Uterus (tissue), 4 donors: ENCODE data around the gene PLCB2. TPM values are rescaled to one million over a fixed set of nuclear protein-coding genes. Genes with fewer than 3 reads are reported as not detected.

Source experiments
- DNase-seq, 2 donors: peaks; one replicate each; pipeline ENCODE4 v3.0.0-alpha.2; 2019 to 2020
- H3K27ac ChIP-seq, 2 donors: fragments of 200-600 bp; sonication (generic); 1 replicate in 1 of 2; 2 replicates in 1 of 2; pipeline ENCODE4 v1.5.1; 2016 to 2018
- H3K27me3 ChIP-seq, 2 donors: fragments of 200-600 bp; sonication (generic); one replicate each; pipeline ENCODE4 v1.5.1; 2018 to 2019; ENCODE audit warnings: control low read depth in 1 of 2
- H3K36me3 ChIP-seq, 2 donors: fragments of 200-600 bp; sonication (generic); one replicate each; pipeline ENCODE4 v1.5.1; 2019; ENCODE audit warnings: control low read depth in 1 of 2
- H3K4me1 ChIP-seq, 2 donors: fragments of 200-600 bp; sonication (generic); one replicate each; pipeline ENCODE4 v1.5.1; 2018 to 2019; ENCODE audit warnings: control low read depth in 1 of 2
- H3K4me3 ChIP-seq, 2 donors: fragments of 200-600 bp; sonication (generic); 1 replicate in 1 of 2; 2 replicates in 1 of 2; pipeline ENCODE4 v1.5.1; 2018 to 2019; ENCODE audit warnings: mild to moderate bottlenecking in 1 of 2
- H3K9me3 ChIP-seq, 2 donors: fragments of 200-600 bp; sonication (generic); one replicate each; pipeline ENCODE4 v1.5.1; 2019; ENCODE audit warnings: control low read depth in 1 of 2
- POLR2A ChIP-seq, 2 donors: fragments of 450-650 bp; IDR thresholded peaks; one replicate each; pipeline ENCODE4 v1.6.1; 2016; ENCODE audit warnings: antibody characterized with exemption in 2 of 2, mild to moderate bottlenecking in 1 of 2, moderate library complexity in 1 of 2
- intact Hi-C: fragments of 100-400 bp; cut with DNase I; formaldehyde crosslinking; loops from one replicate; pipeline ENCODE4 v1.15.1; 2023; ENCODE audit warnings: low total_unique reads
- total RNA-seq, 4 donors: library from RNA; depleted of rRNA in 3 of 4; stranded (reverse); fragments of >200 nt in 3 of 4; gene quantifications; one replicate each; pipeline versions ENCODE4 v1.1.0 to v1.2.4, GENCODE V29; 2014 to 2023
- TF ChIP-seq, protein P1 (sequence below), 4 experiments: fragments of 200-600 bp in 2 of 4; fragments of 450-650 bp in 2 of 4; sonication (generic) in 2 of 4; IDR thresholded peaks; one replicate each; pipeline ENCODE4 v1.5.1; 2016 to 2019; ENCODE audit warnings: antibody characterized with exemption in 4 of 4, mild to moderate bottlenecking in 2 of 4, moderate library complexity in 1 of 4
- donor health status: DM: yes; HTN: yes; CAD: no.

Gene PLCB2
- total RNA-seq, 4 donors from 2014 or later = 3.5 to 19.0 (median 9.3) TPM

DNA sequence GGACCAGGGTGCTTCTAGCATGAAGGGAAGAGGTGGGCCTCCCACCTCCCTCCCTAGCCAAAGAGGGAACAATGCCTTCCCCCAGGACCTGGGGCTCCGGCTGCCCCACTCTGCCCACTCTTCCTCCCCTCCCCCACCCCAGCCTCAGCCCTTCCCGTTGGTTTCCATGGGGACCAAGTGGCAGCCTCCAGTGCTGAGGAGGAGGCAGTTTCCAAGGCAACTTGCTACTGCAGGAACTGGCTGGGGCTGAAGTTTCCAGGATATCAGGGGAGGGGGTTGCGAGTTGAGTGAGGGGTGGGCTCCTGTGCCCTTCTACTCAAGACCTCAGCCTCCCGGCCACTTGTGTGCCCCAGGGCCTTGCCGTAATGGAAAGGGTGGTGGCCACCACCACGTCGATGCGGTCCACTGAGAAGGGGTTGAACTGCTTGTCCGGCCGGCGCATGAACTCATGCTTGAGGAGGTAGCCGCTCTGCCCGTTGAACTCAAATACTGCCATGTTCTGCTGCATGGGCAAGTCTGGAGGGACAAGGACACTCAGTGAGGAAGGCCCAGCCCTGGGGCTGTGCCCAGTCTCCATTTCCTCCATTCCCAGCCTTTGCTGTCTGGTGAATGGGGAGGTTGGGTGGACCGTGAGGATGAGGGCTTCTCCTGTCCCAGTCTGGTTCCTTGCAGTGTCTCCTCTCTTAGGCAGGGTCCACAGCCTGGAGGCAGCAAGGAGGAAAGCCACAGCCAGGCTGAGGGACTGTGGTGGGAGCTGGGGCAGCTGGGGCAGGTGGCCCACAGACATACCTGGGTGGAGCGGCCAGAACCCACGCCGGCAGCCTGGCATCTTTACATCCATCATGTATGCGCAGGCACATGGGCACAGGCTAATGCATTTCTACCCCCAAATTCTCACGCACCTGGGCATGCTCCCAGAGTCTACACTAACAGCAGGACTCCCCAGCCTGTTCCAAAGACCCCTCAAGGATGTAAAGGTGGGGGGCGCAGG is 13.5 kb downstream of the PLCB2 start:
- Histone ChIP-seq H3K9me3 (no peaks in the 10 kb centered on the region), H3K36me3 (no peaks in the 10 kb centered on the region), H3K27me3 (no peaks in the 10 kb centered on the region), H3K27ac (no peak overlapping the region), H3K4me1 (no peaks in the 10 kb centered on the region), H3K4me3 (no peak overlapping the region)
- intact Hi-C loops = no loop called here
- TF ChIP-seq, protein P1, sequence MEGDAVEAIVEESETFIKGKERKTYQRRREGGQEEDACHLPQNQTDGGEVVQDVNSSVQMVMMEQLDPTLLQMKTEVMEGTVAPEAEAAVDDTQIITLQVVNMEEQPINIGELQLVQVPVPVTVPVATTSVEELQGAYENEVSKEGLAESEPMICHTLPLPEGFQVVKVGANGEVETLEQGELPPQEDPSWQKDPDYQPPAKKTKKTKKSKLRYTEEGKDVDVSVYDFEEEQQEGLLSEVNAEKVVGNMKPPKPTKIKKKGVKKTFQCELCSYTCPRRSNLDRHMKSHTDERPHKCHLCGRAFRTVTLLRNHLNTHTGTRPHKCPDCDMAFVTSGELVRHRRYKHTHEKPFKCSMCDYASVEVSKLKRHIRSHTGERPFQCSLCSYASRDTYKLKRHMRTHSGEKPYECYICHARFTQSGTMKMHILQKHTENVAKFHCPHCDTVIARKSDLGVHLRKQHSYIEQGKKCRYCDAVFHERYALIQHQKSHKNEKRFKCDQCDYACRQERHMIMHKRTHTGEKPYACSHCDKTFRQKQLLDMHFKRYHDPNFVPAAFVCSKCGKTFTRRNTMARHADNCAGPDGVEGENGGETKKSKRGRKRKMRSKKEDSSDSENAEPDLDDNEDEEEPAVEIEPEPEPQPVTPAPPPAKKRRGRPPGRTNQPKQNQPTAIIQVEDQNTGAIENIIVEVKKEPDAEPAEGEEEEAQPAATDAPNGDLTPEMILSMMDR (IDR thresholded peaks at IDR 0.05) = no peak
- no peak for TF ChIP-seq POLR2A (IDR thresholded peaks at IDR 0.05)
- DNase-seq = no peak

DNA sequence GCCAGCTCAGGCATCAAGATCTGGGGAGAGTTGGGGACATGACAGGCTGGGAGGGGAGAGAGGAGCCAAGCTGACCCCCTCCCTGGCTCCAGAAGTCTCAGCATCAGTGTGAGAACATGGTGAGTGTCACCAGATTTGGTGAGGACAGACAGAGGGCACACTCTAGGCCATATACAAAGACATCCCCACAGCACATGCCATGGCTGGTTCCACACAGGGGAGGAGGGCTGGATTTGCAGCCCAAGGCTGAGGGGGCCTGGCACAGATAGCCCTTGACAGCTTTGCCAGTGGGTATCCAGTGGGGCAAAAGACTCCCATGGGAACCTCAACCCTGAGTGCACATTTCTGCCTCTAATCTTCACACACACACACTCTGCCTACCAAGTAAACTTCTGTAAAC is 14.7 kb downstream of the PLCB2 start:
- intact Hi-C loops = no loop called here
- Histone ChIP-seq H3K4me3 (no peak overlapping the region), H3K36me3 (no peaks in the 10 kb centered on the region), H3K27me3 (no peaks in the 10 kb centered on the region), H3K9me3 (no peaks in the 10 kb centered on the region), H3K27ac (no peak overlapping the region), H3K4me1 (no peaks in the 10 kb centered on the region)
- DNase-seq = no peak
- TF ChIP-seq, protein P1 (IDR thresholded peaks at IDR 0.05) = no peak
- no peak for TF ChIP-seq POLR2A (IDR thresholded peaks at IDR 0.05)

DNA sequence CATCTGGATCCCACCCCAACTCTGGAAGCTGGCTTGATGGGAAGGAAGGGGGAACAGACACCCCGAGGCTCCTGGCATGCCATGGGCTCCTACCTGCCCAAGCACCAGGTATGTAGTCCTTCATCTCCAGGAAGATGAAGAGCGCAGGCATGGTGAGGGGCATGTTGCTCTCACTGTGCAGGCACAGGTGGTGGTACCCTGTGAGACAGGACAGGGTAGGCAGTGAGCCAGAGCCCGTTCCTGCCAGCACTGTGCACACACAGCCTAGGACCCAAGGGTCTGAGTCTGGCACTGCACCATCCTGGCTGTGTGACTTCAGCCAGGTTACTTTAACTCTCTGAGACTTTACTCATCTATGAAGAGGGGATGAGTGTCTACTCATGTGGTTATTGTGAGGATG is 15.5 kb downstream of the PLCB2 start:
- no peaks in the 10 kb centered on the region for H3K4me1 ChIP-seq
- H3K4me3 ChIP-seq = no peak overlapping the region
- H3K27ac ChIP-seq = no peak overlapping the region
- no peaks in the 10 kb centered on the region for H3K9me3 ChIP-seq
- TF ChIP-seq, protein P1 (IDR thresholded peaks at IDR 0.05) = no peak
- TF ChIP-seq POLR2A (IDR thresholded peaks at IDR 0.05) = no peak
- intact Hi-C loops = no loop called here
- H3K27me3 ChIP-seq = no peaks in the 10 kb centered on the region
- DNase-seq = no peak
- no peaks in the 10 kb centered on the region for H3K36me3 ChIP-seq

DNA sequence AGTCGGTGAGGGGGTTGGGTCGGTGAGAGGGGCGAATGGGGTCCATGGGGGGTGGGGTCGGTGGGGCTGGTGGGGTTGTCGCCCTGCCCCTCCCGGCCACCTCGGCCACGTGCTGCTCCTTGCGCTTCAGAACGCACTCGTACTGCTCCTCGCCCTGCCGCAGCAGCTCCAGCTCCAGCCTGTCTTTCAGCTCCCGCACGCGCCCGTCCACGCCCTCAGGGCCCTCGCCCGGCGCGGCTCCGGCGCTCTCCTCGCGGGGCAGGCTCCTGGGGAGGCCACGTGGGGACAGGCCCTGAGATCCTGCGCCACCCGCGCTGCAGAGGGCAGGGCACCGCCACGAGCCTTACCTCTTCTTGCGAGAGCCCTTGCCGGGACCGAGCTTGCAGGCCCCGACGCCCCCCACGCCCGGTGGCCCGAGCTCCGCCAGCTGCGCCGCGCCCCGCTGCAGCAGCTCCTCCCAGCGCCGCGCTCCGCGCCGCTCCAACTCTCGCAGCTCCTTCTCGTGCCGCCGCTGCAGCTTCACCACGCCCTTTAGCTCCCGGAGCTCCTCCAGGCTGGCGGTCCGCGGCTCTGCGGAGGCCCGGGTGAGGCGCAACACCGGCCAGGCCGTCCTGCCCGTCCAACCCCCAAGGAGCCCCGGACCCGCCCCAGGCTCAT is 16.7 kb downstream of the PLCB2 start:
- no peaks in the 10 kb centered on the region for H3K36me3 ChIP-seq
- no peaks in the 10 kb centered on the region for H3K4me1 ChIP-seq
- no peak overlapping the region for H3K27ac ChIP-seq
- H3K27me3 ChIP-seq = no peaks in the 10 kb centered on the region
- peak in 1 of 2 donors; percentile 36 for DNase-seq
- H3K4me3 ChIP-seq = peak overlapping the region in 1 of 2 donors; percentile 25
- TF ChIP-seq, protein P1 (IDR thresholded peaks at IDR 0.05) = no peak
- TF ChIP-seq POLR2A (IDR thresholded peaks at IDR 0.05) = no peak
- H3K9me3 ChIP-seq = no peaks in the 10 kb centered on the region
- intact Hi-C loops = no loop called here

DNA sequence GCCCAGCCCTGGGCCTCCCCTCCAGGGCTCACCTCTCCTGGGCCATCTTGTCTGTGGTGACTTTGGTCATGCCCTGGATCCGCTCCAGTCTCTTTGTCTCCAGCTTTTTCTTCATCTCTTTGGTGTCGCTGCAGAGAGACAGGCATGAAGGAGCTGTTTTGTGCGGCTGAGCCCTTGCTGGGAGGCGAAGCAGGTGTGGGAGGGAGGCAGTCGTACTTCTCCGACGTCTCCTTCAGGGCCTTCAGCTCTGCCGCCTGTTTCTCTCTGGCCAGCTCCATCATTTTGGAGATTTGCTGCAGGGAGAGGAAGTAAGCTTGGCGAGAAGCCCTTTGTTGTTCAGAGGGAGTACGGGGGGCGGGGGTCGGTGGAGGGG is 17.2 kb downstream of the PLCB2 start:
- no peak overlapping the region for H3K27ac ChIP-seq
- H3K9me3 ChIP-seq = no peaks in the 10 kb centered on the region
- DNase-seq = no peak
- intact Hi-C loops = no loop called here
- H3K36me3 ChIP-seq = no peaks in the 10 kb centered on the region
- H3K4me1 ChIP-seq = no peaks in the 10 kb centered on the region
- no peaks in the 10 kb centered on the region for H3K27me3 ChIP-seq
- no peak for TF ChIP-seq POLR2A (IDR thresholded peaks at IDR 0.05)
- TF ChIP-seq, protein P1 (IDR thresholded peaks at IDR 0.05) = no peak
- H3K4me3 ChIP-seq = no peak overlapping the region
